ENCODE data around the gene MTUS2. TPM values are rescaled to one million over a fixed set of nuclear protein-coding genes. Genes with fewer than 3 reads are reported as not detected.
A peak's percentile ranks its signal among the peaks of the same experiment; 100 is the strongest.
"Not testable (repeated sequence)": the region's sequence is repeated elsewhere in the genome, so short reads cannot be mapped to it uniquely, and the experiment has no call there.

Gene MTUS2
- total RNA-seq, 2 donors from 2014 or later: not detected

- ATAC-seq (no peak), DNase-seq (ENCODE audit: low spot score in 2 of 2) (no peak)
- peaks cover 0 to 8% of the 10 kb centered on the region in 2 donors for H3K36me3 Mint-ChIP-seq
- peaks cover 8% of the 10 kb centered on the region in 2 donors for H3K9me3 Mint-ChIP-seq
- no peak overlapping the region for H3K27ac Mint-ChIP-seq
These were observed 559.7 kb downstream of the MTUS2 start for GRCh38 chr13:29379865-29380264.

DNA sequence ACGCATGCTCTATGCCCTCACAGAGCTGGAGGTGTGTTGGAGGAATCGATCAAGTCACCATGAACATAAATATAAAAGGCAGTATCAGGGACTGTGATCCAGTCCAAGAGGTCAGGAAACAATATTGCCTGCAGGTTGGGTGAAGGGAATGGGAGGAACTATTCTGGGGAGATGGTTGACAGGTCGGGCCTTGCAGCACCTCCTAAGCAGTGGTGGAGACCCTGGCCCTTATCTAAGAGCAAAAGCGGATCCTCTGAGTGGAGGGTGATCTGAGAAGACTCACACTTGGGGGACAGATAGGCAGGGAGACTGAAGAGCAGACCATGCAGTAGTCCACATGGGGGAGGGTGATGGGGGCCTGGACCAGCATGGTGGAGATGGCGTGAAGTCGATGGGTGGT lies 561.9 kb downstream of the MTUS2 start:
- Mint-ChIP-seq H3K9me3 (peaks cover 8% of the 10 kb centered on the region in 2 donors), H3K27ac (no peak overlapping the region), H3K36me3 (peaks cover 0 to 8% of the 10 kb centered on the region in 2 donors)
- no peak for DNase-seq (ENCODE audit: low spot score in 2 of 2)
- no peak for ATAC-seq

DNA sequence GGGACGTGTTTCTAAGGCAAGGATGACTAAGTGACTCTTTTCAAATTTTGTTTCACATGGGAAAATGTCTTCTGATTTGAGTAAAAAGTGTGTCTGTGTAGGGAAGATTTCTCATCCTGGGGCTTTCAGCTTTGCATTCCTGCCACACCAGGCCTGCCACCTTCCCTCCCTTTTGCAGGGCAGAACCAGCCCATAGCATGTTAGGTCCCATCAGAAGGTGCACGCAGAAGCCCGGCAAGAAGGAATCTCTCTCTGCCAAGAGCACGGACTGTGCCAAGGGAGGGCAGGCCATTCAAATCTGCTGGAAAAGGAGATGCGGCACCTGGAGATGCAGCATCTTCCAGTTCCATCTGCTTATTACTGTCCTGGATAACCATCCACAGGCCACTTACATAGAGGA lies 563.3 kb downstream of the MTUS2 start:
- ATAC-seq (no peak), DNase-seq (ENCODE audit: low spot score in 2 of 2) (no peak)
- Mint-ChIP-seq H3K36me3 (peaks cover 0 to 8% of the 10 kb centered on the region in 2 donors), H3K27ac (no peak overlapping the region), H3K9me3 (peaks cover 8% of the 10 kb centered on the region in 2 donors)

DNA sequence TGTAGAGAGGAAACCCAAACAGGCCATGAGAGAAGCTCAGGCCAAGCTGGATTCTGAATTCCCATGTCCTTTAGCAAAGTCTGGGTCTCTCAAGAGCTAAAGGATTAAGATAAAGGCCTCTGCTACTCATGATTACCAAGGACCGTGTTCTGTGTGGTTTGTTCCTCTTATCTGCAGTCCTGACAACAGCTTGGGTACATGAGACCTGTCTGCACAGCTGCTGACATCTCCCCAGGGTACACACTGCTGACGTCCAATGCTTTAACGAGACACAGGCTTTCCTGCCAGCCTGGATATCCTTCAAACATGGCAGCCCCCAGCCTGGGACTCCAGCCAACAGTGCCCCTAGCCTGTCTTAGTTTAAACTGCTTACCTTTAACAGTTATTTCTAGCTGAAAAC lies 564.3 kb downstream of the MTUS2 start:
- Mint-ChIP-seq H3K27ac (no peak overlapping the region), H3K9me3 (peaks cover under 1% of the 10 kb centered on the region in 2 donors), H3K36me3 (peaks cover 0 to under 1% of the 10 kb centered on the region in 2 donors)
- DNase-seq (ENCODE audit: low spot score in 2 of 2) (no peak), ATAC-seq (no peak)

- ATAC-seq (no peak), DNase-seq (ENCODE audit: low spot score in 2 of 2) (no peak)
- no peaks in the 10 kb centered on the region for H3K36me3 Mint-ChIP-seq
- no peaks in the 10 kb centered on the region for H3K9me3 Mint-ChIP-seq
- no peak overlapping the region for H3K27ac Mint-ChIP-seq
These were observed 564.7 kb downstream of the MTUS2 start for GRCh38 chr13:29384871-29385270.

DNA sequence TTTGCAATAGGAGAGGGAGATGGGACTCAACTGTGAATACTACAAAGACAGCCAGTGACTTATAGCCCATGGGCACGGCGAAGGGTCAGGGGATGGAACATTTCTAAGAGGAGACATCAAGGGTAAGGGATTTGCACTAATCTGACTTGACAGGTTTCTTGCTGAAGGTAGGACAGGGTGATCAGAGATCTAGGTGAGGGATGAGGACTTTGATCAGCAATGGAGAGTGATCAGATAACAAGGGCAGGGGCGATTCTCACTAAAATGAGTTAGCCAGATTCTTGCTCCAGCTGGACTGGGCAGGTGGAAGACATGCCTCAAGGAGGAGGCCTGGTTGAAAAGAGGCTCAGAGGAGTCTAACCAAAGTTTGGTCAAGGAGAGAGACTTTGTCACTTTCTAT lies 566.1 kb downstream of the MTUS2 start:
- DNase-seq (ENCODE audit: low spot score in 2 of 2) (no peak), ATAC-seq (no peak)
- H3K36me3 Mint-ChIP-seq: no peaks in the 10 kb centered on the region
- no peak overlapping the region for H3K27ac Mint-ChIP-seq
- H3K9me3 Mint-ChIP-seq: no peaks in the 10 kb centered on the region

DNA sequence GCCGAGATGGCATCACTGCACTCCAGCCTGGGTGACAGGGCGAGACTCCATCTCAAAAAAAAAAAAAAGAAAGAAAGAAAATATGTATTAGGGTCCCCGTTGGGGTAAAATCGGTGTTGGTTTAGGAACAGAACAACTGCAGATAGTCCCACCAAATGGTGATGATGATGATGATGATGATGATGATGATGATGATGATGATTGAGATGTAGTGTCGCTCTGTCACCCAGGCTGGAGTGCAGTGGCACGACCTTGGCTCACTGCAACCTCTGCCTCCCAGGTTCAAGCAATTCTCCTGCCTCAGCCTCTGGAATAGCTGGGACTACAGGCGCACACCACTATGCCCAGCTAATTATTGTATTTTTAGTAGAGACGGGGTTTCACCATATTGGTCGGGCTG lies 570.5 kb downstream of the MTUS2 start:
- not testable (repeated sequence) for ATAC-seq; H3K27ac Mint-ChIP-seq; DNase-seq (ENCODE audit: low spot score in 2 of 2); H3K36me3 Mint-ChIP-seq; H3K9me3 Mint-ChIP-seq

- no peaks in the 10 kb centered on the region for H3K36me3 Mint-ChIP-seq
- no peak overlapping the region for H3K27ac Mint-ChIP-seq
- no peak for ATAC-seq
- H3K9me3 Mint-ChIP-seq: no peaks in the 10 kb centered on the region
- DNase-seq (ENCODE audit: low spot score in 2 of 2): no peak
These were observed 576.3 kb downstream of the MTUS2 start for GRCh38 chr13:29396446-29396845.

GRCh38 chr13:29397265-29397664 lies 577.1 kb downstream of the MTUS2 start:
- Mint-ChIP-seq H3K9me3 (no peaks in the 10 kb centered on the region), H3K27ac (no peak overlapping the region), H3K36me3 (no peaks in the 10 kb centered on the region)
- ATAC-seq (no peak), DNase-seq (ENCODE audit: low spot score in 2 of 2) (no peak)

GRCh38 chr13:29402166-29402636 lies 582.1 kb downstream of the MTUS2 start:
- DNase-seq (ENCODE audit: low spot score in 2 of 2) (no peak), ATAC-seq (no peak)
- Mint-ChIP-seq H3K27ac (no peak overlapping the region), H3K9me3 (no peaks in the 10 kb centered on the region), H3K36me3 (no peaks in the 10 kb centered on the region)

DNA sequence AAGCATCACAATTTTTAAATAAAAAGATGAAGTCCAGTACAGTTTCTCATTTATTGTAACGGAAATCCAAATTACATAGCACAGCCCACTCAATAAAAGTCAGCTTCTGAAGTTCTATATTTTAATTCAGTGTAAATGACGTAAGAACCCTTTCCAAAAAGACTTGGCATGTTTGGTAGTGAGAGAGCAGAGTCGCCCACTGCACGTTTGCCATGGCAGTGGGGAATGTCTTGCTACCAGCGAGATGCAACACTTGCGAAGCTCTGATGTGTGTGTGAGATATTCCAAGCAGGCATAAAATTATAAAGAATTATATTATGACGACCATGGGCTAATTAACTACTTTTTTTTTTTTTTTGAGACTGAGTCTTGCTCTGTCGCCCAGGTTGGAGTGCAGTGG lies 585.3 kb downstream of the MTUS2 start:
- no peak for DNase-seq (ENCODE audit: low spot score in 2 of 2)
- no peaks in the 10 kb centered on the region for H3K9me3 Mint-ChIP-seq
- ATAC-seq: no peak
- H3K27ac Mint-ChIP-seq: no peak overlapping the region
- H3K36me3 Mint-ChIP-seq: no peaks in the 10 kb centered on the region

DNA sequence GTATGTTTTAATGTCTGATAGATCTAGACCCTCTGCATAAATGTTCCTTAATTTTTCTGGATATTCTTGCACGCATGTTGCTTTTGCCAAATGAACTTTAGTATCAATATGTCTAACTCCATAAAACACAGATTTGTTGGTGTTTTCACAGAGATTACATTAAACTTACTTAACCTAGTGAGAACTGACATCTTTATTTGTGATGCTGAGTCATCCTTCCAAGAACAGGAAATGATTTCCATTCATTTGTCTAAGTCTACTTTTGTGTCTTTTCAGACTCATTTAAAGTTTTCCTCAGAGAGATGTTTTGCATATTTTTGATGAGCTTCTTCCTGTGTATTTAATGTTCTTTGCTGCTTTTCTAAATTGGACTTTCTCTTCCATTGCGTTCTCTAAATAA lies 591.3 kb downstream of the MTUS2 start:
- ATAC-seq (no peak), DNase-seq (ENCODE audit: low spot score in 2 of 2) (no peak)
- Mint-ChIP-seq H3K27ac (no peak overlapping the region), H3K36me3 (peaks cover 0 to 5% of the 10 kb centered on the region in 2 donors), H3K9me3 (peaks cover 5 to 9% of the 10 kb centered on the region in 2 donors)

DNA sequence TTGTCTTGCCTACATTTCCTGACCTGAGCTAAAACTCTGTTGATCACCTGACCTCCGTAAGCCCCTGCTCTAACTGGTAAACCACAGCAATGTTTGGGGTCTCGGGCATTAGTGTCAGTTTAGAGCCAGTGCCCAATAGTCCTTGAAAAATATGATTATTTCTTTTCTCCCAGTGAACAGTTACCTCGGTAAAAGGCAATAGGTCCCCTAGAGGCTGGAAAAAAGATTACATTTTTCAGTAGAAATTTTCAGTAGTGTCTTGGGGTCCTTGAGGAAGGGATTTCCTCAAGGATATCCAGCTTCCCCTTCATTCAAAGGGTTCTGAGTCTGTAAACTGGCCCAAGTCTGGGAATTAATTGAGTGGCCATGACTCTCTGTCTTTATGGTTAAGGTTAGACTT lies 597.9 kb downstream of the MTUS2 start:
- no peak overlapping the region for H3K27ac Mint-ChIP-seq
- peaks cover 0 to 1% of the 10 kb centered on the region in 2 donors for H3K36me3 Mint-ChIP-seq
- DNase-seq (ENCODE audit: low spot score in 2 of 2): no peak
- ATAC-seq: no peak
- no peaks in the 10 kb centered on the region for H3K9me3 Mint-ChIP-seq

GRCh38 chr13:29421118-29421517 lies 601.0 kb downstream of the MTUS2 start:
- no peaks in the 10 kb centered on the region for H3K36me3 Mint-ChIP-seq
- H3K27ac Mint-ChIP-seq: no peak overlapping the region
- H3K9me3 Mint-ChIP-seq: no peaks in the 10 kb centered on the region
- DNase-seq (ENCODE audit: low spot score in 2 of 2): no peak
- ATAC-seq: no peak

GRCh38 chr13:29422015-29422414 lies 601.9 kb downstream of the MTUS2 start:
- no peak for ATAC-seq
- DNase-seq (ENCODE audit: low spot score in 2 of 2): no peak
- Mint-ChIP-seq H3K36me3 (no peaks in the 10 kb centered on the region), H3K27ac (no peak overlapping the region), H3K9me3 (no peaks in the 10 kb centered on the region)

DNA sequence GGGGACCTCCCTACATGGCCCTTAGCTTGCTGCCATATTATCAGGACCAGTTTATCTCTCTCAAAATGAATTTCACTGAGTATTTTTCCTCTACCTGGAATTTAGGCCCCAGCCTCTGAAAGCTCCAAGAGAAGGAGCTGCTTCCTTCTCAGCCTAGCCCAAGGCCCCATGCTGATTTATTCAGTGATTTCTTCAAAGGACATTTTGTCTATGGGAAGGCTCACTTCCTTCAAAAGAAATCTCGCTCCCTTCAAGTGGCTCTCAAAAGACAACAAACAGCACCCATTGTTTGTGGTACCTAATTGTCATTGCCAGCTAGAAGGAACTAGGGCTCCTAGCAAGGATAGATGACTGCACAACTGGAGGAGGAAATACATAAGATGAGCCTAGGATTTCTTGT lies 602.9 kb downstream of the MTUS2 start:
- no peak for ATAC-seq
- H3K9me3 Mint-ChIP-seq: no peaks in the 10 kb centered on the region
- H3K27ac Mint-ChIP-seq: no peak overlapping the region
- DNase-seq (ENCODE audit: low spot score in 2 of 2): no peak
- H3K36me3 Mint-ChIP-seq: no peaks in the 10 kb centered on the region

DNA sequence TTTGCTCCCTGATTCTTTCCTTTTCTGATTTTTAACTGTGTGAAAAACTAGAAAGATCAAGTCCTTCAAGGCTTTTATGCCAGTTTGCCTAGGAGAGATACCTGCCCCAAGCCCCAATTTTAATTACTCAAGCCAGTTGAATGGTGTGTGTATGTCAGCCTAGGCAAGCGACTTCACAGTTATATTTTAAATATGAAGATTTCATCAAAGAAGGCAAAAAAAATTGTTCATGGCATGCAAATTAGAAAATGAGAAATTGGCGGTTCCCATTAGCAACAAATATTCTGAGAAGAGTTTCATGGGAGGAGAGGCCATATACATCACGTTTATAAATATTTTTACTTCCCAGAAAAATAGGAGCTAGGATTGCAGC lies 607.8 kb downstream of the MTUS2 start:
- Mint-ChIP-seq H3K36me3 (no peaks in the 10 kb centered on the region), H3K9me3 (no peaks in the 10 kb centered on the region), H3K27ac (no peak overlapping the region)
- ATAC-seq: no peak
- DNase-seq (ENCODE audit: low spot score in 2 of 2): no peak

DNA sequence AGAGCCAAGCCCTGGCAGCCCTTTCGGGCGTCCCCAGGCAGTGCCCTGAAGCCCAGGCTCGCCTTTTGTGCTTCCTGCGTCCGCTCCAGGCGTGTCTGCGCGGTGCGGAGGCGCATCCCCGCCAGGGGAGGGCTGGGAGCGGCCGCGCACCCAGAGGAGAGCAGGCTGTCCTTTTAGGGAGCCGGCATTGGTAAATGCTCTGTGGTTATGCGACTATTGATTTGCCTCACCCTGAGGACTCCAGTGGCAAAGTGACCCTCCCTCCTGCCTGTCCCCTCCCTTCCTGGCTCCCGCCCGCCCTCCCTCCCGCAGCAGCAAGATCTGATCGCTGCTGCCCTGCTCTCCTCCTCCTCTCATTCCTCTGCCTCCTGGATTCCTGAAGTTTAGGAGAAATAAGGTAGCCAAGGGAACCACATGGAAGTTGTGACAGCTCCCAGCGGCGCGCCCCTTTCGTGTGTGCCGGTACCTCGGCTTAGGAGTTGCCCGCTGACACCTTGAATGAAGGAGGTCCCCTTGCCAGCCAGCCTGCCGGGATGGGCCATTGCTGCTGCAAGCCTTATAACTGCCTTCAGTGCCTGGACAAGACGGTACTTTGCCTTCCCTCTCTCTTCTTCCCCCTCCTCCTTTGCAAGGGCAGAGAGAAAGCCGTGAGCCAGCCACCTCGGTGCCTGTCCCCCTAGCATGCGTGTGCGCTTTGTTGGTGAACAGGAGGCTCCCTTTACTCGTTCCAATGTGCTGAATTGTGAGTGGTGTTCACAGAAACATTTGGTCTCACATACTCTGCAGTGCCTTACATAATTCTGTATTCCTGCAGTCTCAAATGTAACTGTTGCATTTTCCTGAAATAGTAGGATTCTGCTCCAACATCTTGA lies 608.4 kb downstream of the MTUS2 start:
- DNase-seq (ENCODE audit: low spot score in 2 of 2): peak in 1 of 2 donors; percentile 13
- peak in 1 of 2 donors; percentile 50 for ATAC-seq
- no peaks in the 10 kb centered on the region for H3K36me3 Mint-ChIP-seq
- no peaks in the 10 kb centered on the region for H3K9me3 Mint-ChIP-seq
- no peak overlapping the region for H3K27ac Mint-ChIP-seq
